GM12878 (cell line): Measurements from ENCODE around the gene DSG1. TPM values are rescaled to one million over a fixed set of nuclear protein-coding genes. Genes with fewer than 3 reads are reported as not detected.
"Not testable (repeated sequence)": the region's sequence is repeated elsewhere in the genome, so short reads cannot be mapped to it uniquely, and the experiment has no call there.

Experiments used
- ATAC-seq: fragments of 200-7000 bp; cut with Tn5 transposase; 3 replicates; pipeline ENCODE4 v1.9.1; 2020; ENCODE audit warnings: mild to moderate bottlenecking, moderate library complexity
- BruUV-seq: library from RNA; stranded (reverse); fragments of 400-500 nt; replicated peaks from 2 replicates; lab custom pipeline; 2021; lab: Mats Ljungman, UMichigan
- CTCF ChIA-PET: fragments of 300-600 bp; sonication (Branson Sonifier 250); formaldehyde crosslinking; extraction: SDS; loops from one replicate; lab custom pipeline; 2021; ENCODE audit warnings: inconsistent platforms; lab: Yijun Ruan, JAX
- POLR2A ChIA-PET: fragments of 350-600 bp; formaldehyde crosslinking; extraction: SDS; loops from one replicate; lab custom pipeline; 2021; ENCODE audit warnings: inconsistent platforms; lab: Charles Lee
- RAD21 ChIA-PET: fragments of 300-600 bp; sonication (Branson Sonifier 250); formaldehyde crosslinking; loops from one replicate; lab custom pipeline; 2023; ENCODE audit warnings: antibody characterized with exemption; ENCODE audit not compliant: unreplicated experiment; lab: Charles Lee
- SMC1A ChIA-PET: fragments of 300-600 bp; sonication (Branson Sonifier 250); formaldehyde crosslinking; loops from one replicate; lab custom pipeline; 2023; ENCODE audit not compliant: unreplicated experiment, uncharacterized antibody; lab: Charles Lee
- DNase-seq: peaks from one replicate; pipeline ENCODE4 v3.0.0-alpha.2; 2011; ENCODE audit warnings: low read depth, low spot score
- FAIRE-seq: peaks from 3 replicates; lab custom pipeline; 2011; peaks lifted over from hg19 to GRCh38; lab: Jason Lieb, UNC
- H2AFZ ChIP-seq: 2 replicates; pipeline ENCODE4 v1.6.0; 2011; ENCODE audit warnings: low read depth, low read length, control low read depth; ENCODE audit not compliant: control insufficient read depth
- H3K27ac ChIP-seq: 2 replicates; pipeline ENCODE4 v1.5.1; 2011; ENCODE audit warnings: control low read depth; ENCODE audit not compliant: control insufficient read depth, insufficient read depth
- H3K27me3 ChIP-seq, 2 experiments: replicated peaks in 1 of 2; 2 replicates each; pipeline versions ENCODE4 v1.6.0 to v1.6.1; 2011; ENCODE audit warnings: low read length in 1 of 2; ENCODE audit not compliant: control insufficient read depth in 2 of 2, insufficient read depth in 2 of 2
- H3K36me3 ChIP-seq, 2 experiments: 2 replicates each; pipeline ENCODE4 v1.5.1; 2011; ENCODE audit warnings: low read length in 1 of 2; ENCODE audit not compliant: control insufficient read depth in 2 of 2, insufficient read depth in 2 of 2
- H3K4me1 ChIP-seq: 2 replicates; pipeline ENCODE4 v1.6.1; 2011; ENCODE audit warnings: mild to moderate bottlenecking, low read length, moderate library complexity, mixed read lengths; ENCODE audit not compliant: control insufficient read depth, insufficient read depth
- H3K4me2 ChIP-seq: 2 replicates; pipeline ENCODE4 v1.6.0; 2011; ENCODE audit warnings: control low read depth; ENCODE audit not compliant: control insufficient read depth, insufficient read depth
- H3K4me3 ChIP-seq: fragments of 200-600 bp; sonication (generic); 2 replicates; pipeline ENCODE4 v1.5.1; 2016
- H3K79me2 ChIP-seq: 2 replicates; pipeline ENCODE4 v1.6.0; 2011; ENCODE audit warnings: low read length; ENCODE audit not compliant: control insufficient read depth, insufficient read depth
- H3K9ac ChIP-seq: 2 replicates; pipeline ENCODE4 v1.8.0; 2011; ENCODE audit warnings: low read length, control low read depth, mixed read lengths; ENCODE audit not compliant: control insufficient read depth, insufficient read depth
- H3K9me3 ChIP-seq: replicated peaks from 3 replicates; pipeline ENCODE4 v1.5.1; 2011; ENCODE audit warnings: mild to moderate bottlenecking, low read length; ENCODE audit not compliant: control insufficient read depth, insufficient read depth
- H4K20me1 ChIP-seq: 2 replicates; pipeline ENCODE4 v1.6.0; 2011; ENCODE audit not compliant: control insufficient read depth, insufficient read depth
- MXI1 ChIP-seq: fragments of 150-350 bp; IDR thresholded peaks from 2 replicates; pipeline ENCODE4 v1.6.1; 2011; ENCODE audit warnings: low read depth, mild to moderate bottlenecking, inconsistent platforms, low read length, improper control_type of control experiment
- NFYB ChIP-seq: IDR thresholded peaks from 2 replicates; pipeline ENCODE4 v1.6.1; 2011; ENCODE audit warnings: low read depth, mild to moderate bottlenecking, low read length, improper control_type of control experiment, moderate library complexity; ENCODE audit not compliant: insufficient read depth
- YY1 ChIP-seq: IDR thresholded peaks from 2 replicates; pipeline ENCODE4 v1.6.1; 2011; ENCODE audit warnings: low read depth, mild to moderate bottlenecking, low read length
- WGBS: methylation state at CpG from one replicate; pipeline ENCODE4 v1.1.6; 2016; ENCODE audit warnings: low lambda C conversion rate; ENCODE audit not compliant: insufficient replicate concordance, insufficient coverage; ENCODE audit errors: missing lambda C conversion rate; 5-methylcytosine and 5-hydroxymethylcytosine counted together
- in situ Hi-C: fragments of 300-500 bp; cut with MboI; formaldehyde crosslinking; loops from 9 replicates; pipeline ENCODE4 v1.14.3; 2018; ENCODE audit warnings: mixed read lengths
- intact Hi-C: fragments of 100-400 bp; cut with micrococcal nuclease; formaldehyde crosslinking; loops from one replicate; pipeline ENCODE4 v1.14.2; 2022; ENCODE audit not compliant: unreplicated experiment
- polyA plus RNA-seq, 11 experiments: library from polyadenylated mRNA; depleted of rRNA in 4 of 11; unstranded in 6 of 11; stranded (reverse) in 5 of 11; fragments of >200 nt; fragmentation: Nextera tagmentation in 4 of 11; fragmentation: Illumina TruSeq in 1 of 11; extraction: Ambion mirVana in 4 of 11; extraction: Trizol in 1 of 11; gene quantifications; 1 replicate in 1 of 11; 2 replicates in 10 of 11; pipeline versions ENCODE4 v1.2.1 to v1.2.3, GENCODE V29; 2011 to 2016; ENCODE audit warnings: inconsistent platforms in 2 of 11, missing spikeins in 2 of 11, low read depth in 1 of 11
- total RNA-seq, 4 experiments: library from RNA; depleted of rRNA in 3 of 4; stranded (reverse); fragments of >200 nt in 3 of 4; fragmentation: Illumina TruSeq in 1 of 4; extraction: Trizol in 1 of 4; gene quantifications; 2 replicates each; pipeline versions ENCODE4 v1.2.1 to v1.2.3, GENCODE V29; 2013 to 2021
- TF ChIP-seq, protein P1 (sequence below): fragments of 450-650 bp; formaldehyde crosslinking; IDR thresholded peaks from 2 replicates; pipeline ENCODE4 v1.4.0; 2020; ENCODE audit warnings: mild to moderate bottlenecking, moderate library complexity

DSG1 gene
- total and polyA plus RNA-seq, 10 of the 15 experiments (the other 5 are each of a cell fraction or from before 2014, with no cell fraction given): 0.10 to 5.0 (median 2.6) TPM

DNA sequence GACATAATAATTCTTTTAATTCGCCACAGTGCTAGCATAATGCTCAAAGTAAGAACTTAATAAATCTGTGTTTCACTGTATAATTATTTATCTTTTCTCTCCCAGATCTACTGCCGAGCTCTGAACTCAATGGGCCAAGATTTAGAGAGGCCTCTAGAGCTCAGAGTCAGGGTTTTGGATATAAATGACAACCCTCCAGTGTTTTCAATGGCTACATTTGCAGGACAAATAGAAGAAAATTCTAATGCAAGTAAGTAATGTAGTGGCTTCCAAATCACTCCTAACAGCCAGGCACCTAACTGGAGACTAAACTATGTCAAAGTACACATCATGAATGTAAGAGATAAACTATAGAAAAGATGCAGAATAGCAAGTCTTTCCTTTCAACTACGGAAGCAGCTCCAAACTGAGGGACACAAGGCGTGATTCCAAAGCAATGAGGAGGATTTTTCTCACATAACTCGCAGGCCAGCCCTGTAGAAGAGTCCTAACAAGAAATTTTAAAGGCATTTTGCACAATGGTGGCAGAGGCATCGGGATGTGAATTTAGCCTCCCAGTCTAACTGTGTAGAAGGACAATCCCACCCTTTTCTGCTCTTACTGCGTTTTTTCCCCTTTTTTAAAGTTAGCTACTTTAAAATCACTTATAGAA, 12.0 kb downstream of the DSG1 start (continued):
- TF ChIP-seq, protein P1, sequence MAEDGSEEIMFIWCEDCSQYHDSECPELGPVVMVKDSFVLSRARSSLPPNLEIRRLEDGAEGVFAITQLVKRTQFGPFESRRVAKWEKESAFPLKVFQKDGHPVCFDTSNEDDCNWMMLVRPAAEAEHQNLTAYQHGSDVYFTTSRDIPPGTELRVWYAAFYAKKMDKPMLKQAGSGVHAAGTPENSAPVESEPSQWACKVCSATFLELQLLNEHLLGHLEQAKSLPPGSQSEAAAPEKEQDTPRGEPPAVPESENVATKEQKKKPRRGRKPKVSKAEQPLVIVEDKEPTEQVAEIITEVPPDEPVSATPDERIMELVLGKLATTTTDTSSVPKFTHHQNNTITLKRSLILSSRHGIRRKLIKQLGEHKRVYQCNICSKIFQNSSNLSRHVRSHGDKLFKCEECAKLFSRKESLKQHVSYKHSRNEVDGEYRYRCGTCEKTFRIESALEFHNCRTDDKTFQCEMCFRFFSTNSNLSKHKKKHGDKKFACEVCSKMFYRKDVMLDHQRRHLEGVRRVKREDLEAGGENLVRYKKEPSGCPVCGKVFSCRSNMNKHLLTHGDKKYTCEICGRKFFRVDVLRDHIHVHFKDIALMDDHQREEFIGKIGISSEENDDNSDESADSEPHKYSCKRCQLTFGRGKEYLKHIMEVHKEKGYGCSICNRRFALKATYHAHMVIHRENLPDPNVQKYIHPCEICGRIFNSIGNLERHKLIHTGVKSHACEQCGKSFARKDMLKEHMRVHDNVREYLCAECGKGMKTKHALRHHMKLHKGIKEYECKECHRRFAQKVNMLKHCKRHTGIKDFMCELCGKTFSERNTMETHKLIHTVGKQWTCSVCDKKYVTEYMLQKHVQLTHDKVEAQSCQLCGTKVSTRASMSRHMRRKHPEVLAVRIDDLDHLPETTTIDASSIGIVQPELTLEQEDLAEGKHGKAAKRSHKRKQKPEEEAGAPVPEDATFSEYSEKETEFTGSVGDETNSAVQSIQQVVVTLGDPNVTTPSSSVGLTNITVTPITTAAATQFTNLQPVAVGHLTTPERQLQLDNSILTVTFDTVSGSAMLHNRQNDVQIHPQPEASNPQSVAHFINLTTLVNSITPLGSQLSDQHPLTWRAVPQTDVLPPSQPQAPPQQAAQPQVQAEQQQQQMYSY: no peak
- no peak for TF ChIP-seq NFYB
- TF ChIP-seq, all 136 proteins: peak for 0

DNA sequence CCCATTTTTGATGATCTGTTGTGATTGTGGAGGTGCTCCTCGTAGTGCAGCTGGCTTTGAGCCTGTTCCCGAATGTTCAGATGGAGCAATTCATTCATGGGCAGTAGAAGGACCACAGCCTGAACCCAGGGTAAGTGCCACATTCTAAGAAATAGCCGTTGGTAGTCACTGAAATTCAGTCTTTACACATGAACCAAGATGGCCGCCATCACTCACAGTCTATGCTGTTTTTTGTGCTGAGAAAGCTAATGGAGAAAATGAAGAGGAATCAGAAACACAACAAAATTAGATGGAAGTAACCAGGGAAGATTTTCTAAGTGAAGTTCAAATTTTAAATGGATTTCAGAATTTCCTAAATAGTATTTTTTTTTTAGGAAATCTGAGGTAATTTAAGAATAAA, 25.5 kb downstream of the DSG1 start:
- H3K27ac ChIP-seq: no peak overlapping the region
- no TSS peak for BruUV-seq
- TF ChIP-seq MXI1 (no peak), YY1 (peak; percentile 64; the same call in 1 of the 2 replicates)
- ChIA-PET POLR2A (no interaction called here), CTCF (no interaction called here), SMC1A (no interaction called here), RAD21 (no interaction called here)
- H2AFZ ChIP-seq: peak overlapping the region; percentile 58; the same call in 1 of the 2 replicates
- H3K36me3 ChIP-seq: no peaks in the 10 kb centered on the region
- H3K9ac ChIP-seq: no peak overlapping the region
- H3K79me2 ChIP-seq: no peaks in the 10 kb centered on the region
- H3K27me3 ChIP-seq: no peaks in the 10 kb centered on the region
- no peaks in the 10 kb centered on the region for H4K20me1 ChIP-seq
- no peak overlapping the region for H3K4me2 ChIP-seq
- H3K4me1 ChIP-seq: no peaks in the 10 kb centered on the region
- intact Hi-C loops (loop anchor here (10.0 kb wide), 1 partner anchor 61 kb away; no protein-coding TSS in a partner anchor), in situ Hi-C loops (loop anchor here (10.0 kb wide), 1 partner anchor 61 kb away; no protein-coding TSS in a partner anchor)
- FAIRE-seq (no peak), ATAC-seq (no peak), DNase-seq (no peak)
- H3K4me3 ChIP-seq: no peak overlapping the region
- no peaks in the 10 kb centered on the region for H3K9me3 ChIP-seq
- 19% methylated on average over 4 of the region's 4 CpGs for WGBS

DNA sequence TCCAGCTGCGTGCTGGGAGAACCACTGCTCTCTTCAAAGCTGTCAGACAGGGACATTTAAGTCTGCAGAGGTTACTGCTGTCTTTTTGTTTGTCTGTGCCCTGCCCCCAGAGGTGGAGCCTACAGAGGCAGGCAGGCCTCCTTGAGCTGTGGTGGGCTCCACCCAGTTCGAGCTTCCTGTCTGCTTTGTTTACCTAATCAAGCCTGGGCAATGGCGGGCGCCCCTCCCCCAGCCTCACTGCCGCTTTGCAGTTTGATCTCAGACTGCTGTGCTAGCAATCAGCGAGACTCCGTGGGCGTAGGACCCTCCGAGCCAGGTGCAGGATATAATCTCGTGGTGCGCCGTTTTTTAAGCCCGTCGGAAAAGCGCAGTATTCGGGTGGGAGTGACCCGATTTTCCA, 35.4 kb downstream of the DSG1 start:
- intact Hi-C loops, ATAC-seq, H3K9ac ChIP-seq, SMC1A ChIA-PET, H3K27me3 ChIP-seq, BruUV-seq, in situ Hi-C loops, CTCF ChIA-PET, H3K9me3 ChIP-seq, H3K27ac ChIP-seq, POLR2A ChIA-PET, FAIRE-seq, H3K4me2 ChIP-seq, H4K20me1 ChIP-seq, H3K79me2 ChIP-seq, H2AFZ ChIP-seq, H3K36me3 ChIP-seq, H3K4me3 ChIP-seq, RAD21 ChIA-PET, H3K4me1 ChIP-seq, DNase-seq: not testable (repeated sequence)
- WGBS: 66% methylated on average over 4 of the region's 17 CpGs
